ENCODE data around the gene R3HDML. TPM values are rescaled to one million over a fixed set of nuclear protein-coding genes. Genes with fewer than 3 reads are reported as not detected.

The R3HDML gene
- polyA plus RNA-seq, 1 donor (not counting 4 experiments of a cell fraction or from before 2014, with no cell fraction given) = not detected

- Histone ChIP-seq H3K4me2 (ENCODE audit: control insufficient read depth, extremely low read depth, insufficient read depth, low read depth, low read length) (no peak overlapping the region), H3K36me3 (ENCODE audit: control insufficient read depth in 2 of 2, extremely low read depth in 1 of 2, insufficient read depth in 2 of 2, low read length in 2 of 2) (no peaks in the 10 kb centered on the region), H3K27me3 (ENCODE audit: control insufficient read depth, extremely low read depth, insufficient read depth, low read length) (peaks cover 1% of the 10 kb centered on the region), H3K9me3 (ENCODE audit: control insufficient read depth, low read depth, low read length) (no peaks in the 10 kb centered on the region), H3K4me3 (ENCODE audit: control insufficient read depth in 2 of 3, extremely low read depth in 1 of 3, insufficient read depth in 2 of 3, low read depth in 1 of 3, low read length in 3 of 3) (no peak overlapping the region), H3K79me2 (ENCODE audit: control insufficient read depth, insufficient read depth, low read length) (no peaks in the 10 kb centered on the region), H3K4me1 (ENCODE audit: control insufficient read depth, extremely low read depth, insufficient read depth, low read length) (no peaks in the 10 kb centered on the region), H4K20me1 (ENCODE audit: control insufficient read depth, extremely low read depth, insufficient read depth, low read length) (no peaks in the 10 kb centered on the region), H3K27ac (ENCODE audit: control insufficient read depth, insufficient read depth, low read length) (no peak overlapping the region), H3K9ac (ENCODE audit: control insufficient read depth, extremely low read depth, insufficient read depth, low read length) (no peak overlapping the region), H3K9me1 (ENCODE audit: control insufficient read depth, extremely low read depth, insufficient read depth, low read length) (no peaks in the 10 kb centered on the region), H2AFZ (ENCODE audit: control insufficient read depth, low read length) (no peak overlapping the region)
- TF ChIP-seq EZH2 (IDR thresholded peaks at IDR 0.05; ENCODE audit: low read length) (no peak), CTCF (optimal IDR thresholded peaks at IDR 0.05 in 1 of 3, IDR thresholded peaks at IDR 0.05 in 1 of 3, conservative IDR thresholded peaks at IDR 0.05 in 1 of 3; ENCODE audit: extremely low read depth in 1 of 3, insufficient read depth in 2 of 3, low read length in 3 of 3) (no peak)
- dilution Hi-C loops (cut with MboI; ENCODE audit: extremely low pct_ligation_motif_present, low sequenced_read_pairs) = no loop called here
- DNase-seq (ENCODE audit: low read depth, low spot score) = no peak
- no peak for FAIRE-seq
Observed at GRCh38 chr20:44342248-44342647, 5.4 kb downstream of the R3HDML start.

GRCh38 chr20:44343162-44343675, 6.4 kb downstream of the R3HDML start:
- no peak for TF ChIP-seq CTCF (optimal IDR thresholded peaks at IDR 0.05 in 1 of 3, IDR thresholded peaks at IDR 0.05 in 1 of 3, conservative IDR thresholded peaks at IDR 0.05 in 1 of 3; ENCODE audit: extremely low read depth in 1 of 3, insufficient read depth in 2 of 3, low read length in 3 of 3)
- TF ChIP-seq EZH2 (IDR thresholded peaks at IDR 0.05; ENCODE audit: low read length) = no peak
- Histone ChIP-seq H3K79me2 (ENCODE audit: control insufficient read depth, insufficient read depth, low read length) (no peaks in the 10 kb centered on the region), H3K4me3 (ENCODE audit: control insufficient read depth in 2 of 3, extremely low read depth in 1 of 3, insufficient read depth in 2 of 3, low read depth in 1 of 3, low read length in 3 of 3) (no peak overlapping the region), H3K27me3 (ENCODE audit: control insufficient read depth, extremely low read depth, insufficient read depth, low read length) (no peaks in the 10 kb centered on the region), H3K9me1 (ENCODE audit: control insufficient read depth, extremely low read depth, insufficient read depth, low read length) (no peaks in the 10 kb centered on the region), H2AFZ (ENCODE audit: control insufficient read depth, low read length) (no peak overlapping the region), H4K20me1 (ENCODE audit: control insufficient read depth, extremely low read depth, insufficient read depth, low read length) (no peaks in the 10 kb centered on the region), H3K9ac (ENCODE audit: control insufficient read depth, extremely low read depth, insufficient read depth, low read length) (no peak overlapping the region), H3K27ac (ENCODE audit: control insufficient read depth, insufficient read depth, low read length) (no peak overlapping the region), H3K4me1 (ENCODE audit: control insufficient read depth, extremely low read depth, insufficient read depth, low read length) (no peaks in the 10 kb centered on the region), H3K36me3 (ENCODE audit: control insufficient read depth in 2 of 2, extremely low read depth in 1 of 2, insufficient read depth in 2 of 2, low read length in 2 of 2) (no peaks in the 10 kb centered on the region), H3K4me2 (ENCODE audit: control insufficient read depth, extremely low read depth, insufficient read depth, low read depth, low read length) (no peak overlapping the region), H3K9me3 (ENCODE audit: control insufficient read depth, low read depth, low read length) (no peaks in the 10 kb centered on the region)
- dilution Hi-C loops (cut with MboI; ENCODE audit: extremely low pct_ligation_motif_present, low sequenced_read_pairs) = no loop called here
- FAIRE-seq (no peak), DNase-seq (ENCODE audit: low read depth, low spot score) (no peak)
